ENCODE measurements around the gene BTG2.

DNA sequence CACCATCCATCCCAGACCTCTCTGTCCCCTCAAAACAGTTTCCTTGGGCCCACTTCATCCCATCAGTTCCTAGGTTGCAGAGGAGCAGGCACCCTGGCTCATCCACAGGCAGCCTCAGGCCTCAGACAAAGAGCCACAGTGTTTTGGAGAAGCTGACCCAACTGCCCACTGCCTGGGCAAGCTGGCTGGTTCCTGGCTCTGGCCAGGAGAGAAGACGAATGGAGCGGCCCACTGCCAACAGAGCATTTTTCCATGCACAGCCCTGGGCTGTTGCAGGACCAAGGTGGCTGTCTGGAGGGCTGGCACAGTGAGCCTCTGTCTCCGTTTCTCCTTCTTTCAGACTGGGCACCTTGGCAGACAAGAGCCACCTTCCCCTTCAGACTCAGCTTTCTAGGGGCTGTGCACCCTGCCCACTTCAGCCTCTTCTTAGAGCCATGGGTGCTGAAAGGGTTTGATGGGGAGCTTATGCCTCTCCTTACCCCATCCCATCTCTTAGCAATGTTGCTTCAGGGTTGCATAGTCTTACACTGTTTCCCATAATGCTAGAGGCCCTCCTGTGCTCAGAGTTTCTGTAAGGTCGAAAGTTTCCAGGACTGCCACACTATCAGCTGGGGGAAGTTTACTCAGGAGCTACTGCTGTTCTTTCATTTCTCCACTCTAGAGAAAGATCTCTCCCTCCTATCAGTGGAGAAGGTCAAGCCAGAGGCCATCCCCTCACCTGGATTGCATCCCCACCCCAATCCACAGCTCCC lies 44.6 kb downstream of the BTG2 start:
- TF ChIP-seq, protein P1, sequence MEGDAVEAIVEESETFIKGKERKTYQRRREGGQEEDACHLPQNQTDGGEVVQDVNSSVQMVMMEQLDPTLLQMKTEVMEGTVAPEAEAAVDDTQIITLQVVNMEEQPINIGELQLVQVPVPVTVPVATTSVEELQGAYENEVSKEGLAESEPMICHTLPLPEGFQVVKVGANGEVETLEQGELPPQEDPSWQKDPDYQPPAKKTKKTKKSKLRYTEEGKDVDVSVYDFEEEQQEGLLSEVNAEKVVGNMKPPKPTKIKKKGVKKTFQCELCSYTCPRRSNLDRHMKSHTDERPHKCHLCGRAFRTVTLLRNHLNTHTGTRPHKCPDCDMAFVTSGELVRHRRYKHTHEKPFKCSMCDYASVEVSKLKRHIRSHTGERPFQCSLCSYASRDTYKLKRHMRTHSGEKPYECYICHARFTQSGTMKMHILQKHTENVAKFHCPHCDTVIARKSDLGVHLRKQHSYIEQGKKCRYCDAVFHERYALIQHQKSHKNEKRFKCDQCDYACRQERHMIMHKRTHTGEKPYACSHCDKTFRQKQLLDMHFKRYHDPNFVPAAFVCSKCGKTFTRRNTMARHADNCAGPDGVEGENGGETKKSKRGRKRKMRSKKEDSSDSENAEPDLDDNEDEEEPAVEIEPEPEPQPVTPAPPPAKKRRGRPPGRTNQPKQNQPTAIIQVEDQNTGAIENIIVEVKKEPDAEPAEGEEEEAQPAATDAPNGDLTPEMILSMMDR (IDR thresholded peaks at IDR 0.05), result no peak
- no peak for TF ChIP-seq POLR2A (IDR thresholded peaks at IDR 0.05)
